Left lung (tissue), 10 donors: ENCODE data around the gene GOLIM4. TPM values are rescaled to one million over a fixed set of nuclear protein-coding genes. Genes with fewer than 3 reads are reported as not detected.

Experiments used
- ATAC-seq: fragments of 200-7000 bp; cut with Tn5 transposase; one replicate; pipeline ENCODE4 v1.9.1; 2020; ENCODE audit warnings: moderate library complexity
- DNase-seq, 4 donors: peaks; one replicate each; pipeline ENCODE4 v3.0.0-alpha.2; 2013 to 2020
- H3K27ac ChIP-seq, 2 donors: fragments of 200-600 bp; sonication (generic) in 1 of 2; one replicate each; pipeline versions ENCODE4 v1.5.0 to v1.8.0; 2020 to 2021
- H3K27me3 ChIP-seq, 2 donors: fragments of 200-600 bp; sonication (generic) in 1 of 2; one replicate each; pipeline versions ENCODE4 v1.5.0 to v1.8.0; 2020 to 2021
- H3K36me3 ChIP-seq, 2 donors: fragments of 200-600 bp; sonication (generic) in 1 of 2; one replicate each; pipeline versions ENCODE4 v1.5.0 to v1.8.0; 2020 to 2021
- H3K4me1 ChIP-seq, 2 donors: fragments of 200-600 bp; one replicate each; pipeline ENCODE4 v1.8.0; 2021
- H3K4me3 ChIP-seq, 2 donors: fragments of 200-600 bp; sonication (generic) in 1 of 2; one replicate each; pipeline versions ENCODE4 v1.5.0 to v1.8.0; 2020 to 2021; ENCODE audit warnings: mild to moderate bottlenecking in 1 of 2
- H3K9me3 ChIP-seq, 2 donors: fragments of 200-600 bp; sonication (generic) in 1 of 2; one replicate each; pipeline versions ENCODE4 v1.5.0 to v1.8.0; 2020 to 2021
- CTCF ChIP-seq, 2 donors: fragments of 200-600 bp; sonication (generic) in 1 of 2; IDR thresholded peaks; one replicate each; pipeline versions ENCODE4 v1.5.0 to v1.8.0; 2021; ENCODE audit warnings: antibody characterized with exemption in 2 of 2
- intact Hi-C, 2 donors: fragments of 100-400 bp; cut with DNase I; formaldehyde crosslinking; loops; one replicate each; pipeline versions ENCODE4 v1.11.2 to v1.14.2; 2022
- polyA plus RNA-seq, 6 donors: library from polyadenylated mRNA; unstranded; fragments of 120-200 nt; gene quantifications; one replicate each; pipeline ENCODE4 v1.2.1, GENCODE V29; 2013; ENCODE audit not compliant: insufficient read length in 6 of 6
- total RNA-seq, 2 donors: library from RNA; stranded (reverse); fragmentation: NEBNext Ultra II Directional; extraction: Animal tissue kit (Norgen Biotek cat#: 25700); gene quantifications; one replicate each; pipeline ENCODE4 v1.2.1, GENCODE V29; 2021
- donor health status: DM: no; HTN: yes; CAD: no.
- donor health status: DM: no; HTN: no; CAD: no.

Gene GOLIM4
- total and polyA plus RNA-seq, 8 donors, result 40.6 to 85.2 (median 73.2) TPM

- no peaks in the 10 kb centered on the region for H3K36me3 ChIP-seq
- no peak for TF ChIP-seq CTCF (IDR thresholded peaks at IDR 0.05)
- ATAC-seq, result no peak
- H3K27me3 ChIP-seq, result no peaks in the 10 kb centered on the region
- no peaks in the 10 kb centered on the region for H3K9me3 ChIP-seq
- H3K27ac ChIP-seq, result peak overlapping the region in 1 of 2 donors; percentile 97
- DNase-seq, result no peak
- peak overlapping the region; percentile 78 to 80 for H3K4me3 ChIP-seq
- intact Hi-C loops, result no loop called here
- H3K4me1 ChIP-seq, result peaks cover 4 to 40% of the 10 kb centered on the region in 2 donors
Measured at GRCh38 chr3:168093790-168094189, 1.9 kb downstream of the GOLIM4 start.

- peak overlapping the region; percentile 78 to 80 for H3K4me3 ChIP-seq
- no peak for TF ChIP-seq CTCF (IDR thresholded peaks at IDR 0.05)
- H3K27me3 ChIP-seq, result no peaks in the 10 kb centered on the region
- peaks cover 4 to 40% of the 10 kb centered on the region in 2 donors for H3K4me1 ChIP-seq
- intact Hi-C loops, result no loop called here
- H3K36me3 ChIP-seq, result no peaks in the 10 kb centered on the region
- no peak for DNase-seq
- no peak for ATAC-seq
- no peaks in the 10 kb centered on the region for H3K9me3 ChIP-seq
- no peak overlapping the region for H3K27ac ChIP-seq
Measured at GRCh38 chr3:168093229-168093628, 2.5 kb downstream of the GOLIM4 start.

- intact Hi-C loops, result no loop called here
- Histone ChIP-seq H3K4me3 (no peak overlapping the region), H3K9me3 (no peaks in the 10 kb centered on the region), H3K27me3 (no peaks in the 10 kb centered on the region), H3K4me1 (peaks cover 4 to 40% of the 10 kb centered on the region in 2 donors), H3K27ac (no peak overlapping the region), H3K36me3 (no peaks in the 10 kb centered on the region)
- ATAC-seq, result no peak
- TF ChIP-seq CTCF (IDR thresholded peaks at IDR 0.05), result no peak
- no peak for DNase-seq
Measured at GRCh38 chr3:168091941-168092340, 3.8 kb downstream of the GOLIM4 start.

- no peaks in the 10 kb centered on the region for H3K36me3 ChIP-seq
- H3K27ac ChIP-seq, result no peak overlapping the region
- intact Hi-C loops, result no loop called here
- H3K27me3 ChIP-seq, result no peaks in the 10 kb centered on the region
- TF ChIP-seq CTCF (IDR thresholded peaks at IDR 0.05), result no peak
- ATAC-seq (no peak), DNase-seq (no peak)
- H3K4me3 ChIP-seq, result no peak overlapping the region
- peaks cover 0 to 35% of the 10 kb centered on the region in 2 donors for H3K4me1 ChIP-seq
- no peaks in the 10 kb centered on the region for H3K9me3 ChIP-seq
Measured at GRCh38 chr3:168091302-168091858, 4.3 kb downstream of the GOLIM4 start.

- Histone ChIP-seq H3K27me3 (no peaks in the 10 kb centered on the region), H3K27ac (no peak overlapping the region), H3K36me3 (no peaks in the 10 kb centered on the region), H3K9me3 (no peaks in the 10 kb centered on the region), H3K4me3 (no peak overlapping the region), H3K4me1 (peaks cover 0 to 34% of the 10 kb centered on the region in 2 donors)
- intact Hi-C loops, result no loop called here
- DNase-seq, result no peak
- TF ChIP-seq CTCF (IDR thresholded peaks at IDR 0.05), result no peak
- no peak for ATAC-seq
Measured at GRCh38 chr3:168090306-168091085, 5.2 kb downstream of the GOLIM4 start.
